Right lung (tissue), 10 donors: ENCODE data around the gene DCUN1D3. TPM values are rescaled to one million over a fixed set of nuclear protein-coding genes. Genes with fewer than 3 reads are reported as not detected.
"Not testable (repeated sequence)": the region's sequence is repeated elsewhere in the genome, so short reads cannot be mapped to it uniquely, and the experiment has no call there.

Experiments used
- DNase-seq, 2 donors: peaks; one replicate each; pipeline ENCODE4 v3.0.0-alpha.2; 2013
- long read RNA-seq, 8 donors: transcript quantifications; one replicate each; lab custom pipeline, GENCODE V29; 2026
- polyA plus RNA-seq, 5 donors: library from polyadenylated mRNA; unstranded; fragments of 120-200 nt; gene quantifications; one replicate each; pipeline versions ENCODE4 v1.2.1 to v1.2.3, GENCODE V29; 2013; ENCODE audit warnings: inconsistent platforms in 1 of 5, low replicate concordance in 1 of 5; ENCODE audit not compliant: insufficient read length in 5 of 5, insufficient read depth in 1 of 5

Gene DCUN1D3, protein sequence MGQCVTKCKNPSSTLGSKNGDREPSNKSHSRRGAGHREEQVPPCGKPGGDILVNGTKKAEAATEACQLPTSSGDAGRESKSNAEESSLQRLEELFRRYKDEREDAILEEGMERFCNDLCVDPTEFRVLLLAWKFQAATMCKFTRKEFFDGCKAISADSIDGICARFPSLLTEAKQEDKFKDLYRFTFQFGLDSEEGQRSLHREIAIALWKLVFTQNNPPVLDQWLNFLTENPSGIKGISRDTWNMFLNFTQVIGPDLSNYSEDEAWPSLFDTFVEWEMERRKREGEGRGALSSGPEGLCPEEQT
- polyA plus RNA-seq = 10 to 100 TPM in 1 of 5 donors, 1 to 10 TPM in 4; 7.2 to 10.2 (median 7.9) TPM
- long read RNA-seq, donor 1, full-length matches to known transcripts = 2 of 2 reads
- long read RNA-seq, donor 1, partial matches to known transcripts = 0 of 2 reads
- long read RNA-seq, donor 1, other reads (novel, unspliced or antisense) = 0 of 2 reads
- long read RNA-seq, donor 2, full-length matches to known transcripts = 2 of 2 reads
- long read RNA-seq, donor 2, partial matches to known transcripts = 0 of 2 reads
- long read RNA-seq, donor 2, other reads (novel, unspliced or antisense) = 0 of 2 reads
- long read RNA-seq, donor 3 = 0 reads
- long read RNA-seq, donor 4, full-length matches to known transcripts = 1 of 1 reads
- long read RNA-seq, donor 4, partial matches to known transcripts = 0 of 1 reads
- long read RNA-seq, donor 4, other reads (novel, unspliced or antisense) = 0 of 1 reads
- long read RNA-seq, donor 5, full-length matches to known transcripts = 1 of 6 reads
- long read RNA-seq, donor 5, partial matches to known transcripts = 5 of 6 reads
- long read RNA-seq, donor 5, other reads (novel, unspliced or antisense) = 0 of 6 reads
- long read RNA-seq, donor 6, full-length matches to known transcripts = 2 of 2 reads
- long read RNA-seq, donor 6, partial matches to known transcripts = 0 of 2 reads
- long read RNA-seq, donor 6, other reads (novel, unspliced or antisense) = 0 of 2 reads
- long read RNA-seq, donor 7, full-length matches to known transcripts = 1 of 1 reads
- long read RNA-seq, donor 7, partial matches to known transcripts = 0 of 1 reads
- long read RNA-seq, donor 7, other reads (novel, unspliced or antisense) = 0 of 1 reads
- long read RNA-seq, donor 8, partial matches to known transcripts = 0 of 5 reads
- long read RNA-seq, donor 8, other reads (novel, unspliced or antisense) = 5 of 5 reads

DNA sequence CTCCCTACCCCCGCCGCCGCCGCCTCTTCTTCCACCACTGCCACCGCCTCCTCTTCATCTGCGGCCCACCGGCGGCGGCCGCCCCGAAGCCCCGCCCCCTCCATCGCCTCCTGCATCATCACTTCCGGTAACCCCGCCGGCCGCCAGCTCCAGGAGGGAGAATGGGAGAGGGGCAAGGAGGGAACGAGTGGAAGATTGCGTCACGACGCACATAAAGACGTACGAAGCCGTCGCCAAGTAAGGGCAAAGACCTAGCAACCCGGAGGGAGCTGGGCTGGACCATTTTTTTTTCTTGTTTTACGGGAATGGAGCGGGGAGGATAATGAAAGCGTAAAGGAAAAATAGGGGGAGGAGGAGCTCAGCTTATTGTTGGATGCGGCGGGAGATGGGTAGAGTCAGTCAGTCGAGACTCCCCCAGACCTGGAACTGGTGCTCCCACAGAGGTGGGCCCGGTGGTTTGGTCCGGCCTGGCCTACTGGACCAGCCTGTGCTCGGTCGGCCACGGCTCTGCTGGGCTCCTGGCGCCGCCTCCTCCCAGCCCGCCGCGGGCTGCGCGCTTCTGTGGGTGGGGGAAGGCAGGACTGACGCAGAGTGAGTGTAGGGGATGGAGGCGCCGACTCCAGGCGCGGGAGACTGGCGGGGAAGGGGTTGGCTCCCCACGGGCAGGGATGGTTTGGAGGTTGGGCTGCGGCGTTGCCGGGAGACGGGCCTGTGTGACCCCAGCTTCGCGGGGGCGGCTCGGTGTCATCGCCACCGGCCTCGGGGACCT is at the start of gene DCUN1D3, which contains the start of gene LYRM1:
Gene DCUN1D3 (minus strand): TSS at position 60 of the 769 bp plus-strand sequence. CDS start 37,820 bp downstream, outside the sequence.
Gene LYRM1 (plus strand): TSS at position 473 of the 769 bp plus-strand sequence. CDS start 14,785 bp downstream, outside the sequence.
- DNase-seq = peak; percentile 99

DNA sequence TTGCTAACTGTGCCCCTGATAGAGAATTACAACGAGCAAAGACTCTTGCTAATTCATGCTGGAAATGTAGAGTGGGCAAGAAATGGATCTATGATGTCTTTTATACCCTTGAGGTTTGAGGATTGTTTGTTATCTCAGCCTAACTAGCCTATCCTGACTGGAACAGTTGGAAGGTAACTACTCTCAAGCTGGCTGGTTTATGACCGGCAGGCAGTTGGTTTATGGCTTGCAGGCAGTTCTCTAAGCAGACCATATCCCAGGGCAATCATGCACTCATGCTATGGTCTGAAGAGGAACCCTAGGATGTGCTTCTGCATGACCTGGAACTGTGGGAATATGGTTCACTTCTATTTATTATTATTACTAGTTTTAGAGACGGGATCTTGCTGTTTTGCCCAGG is 49.5 kb upstream of the DCUN1D3 start:
- no peak for DNase-seq

GRCh38 chr16:20948444-20948843 is 48.3 kb upstream of the DCUN1D3 start:
- no peak for DNase-seq

DNA sequence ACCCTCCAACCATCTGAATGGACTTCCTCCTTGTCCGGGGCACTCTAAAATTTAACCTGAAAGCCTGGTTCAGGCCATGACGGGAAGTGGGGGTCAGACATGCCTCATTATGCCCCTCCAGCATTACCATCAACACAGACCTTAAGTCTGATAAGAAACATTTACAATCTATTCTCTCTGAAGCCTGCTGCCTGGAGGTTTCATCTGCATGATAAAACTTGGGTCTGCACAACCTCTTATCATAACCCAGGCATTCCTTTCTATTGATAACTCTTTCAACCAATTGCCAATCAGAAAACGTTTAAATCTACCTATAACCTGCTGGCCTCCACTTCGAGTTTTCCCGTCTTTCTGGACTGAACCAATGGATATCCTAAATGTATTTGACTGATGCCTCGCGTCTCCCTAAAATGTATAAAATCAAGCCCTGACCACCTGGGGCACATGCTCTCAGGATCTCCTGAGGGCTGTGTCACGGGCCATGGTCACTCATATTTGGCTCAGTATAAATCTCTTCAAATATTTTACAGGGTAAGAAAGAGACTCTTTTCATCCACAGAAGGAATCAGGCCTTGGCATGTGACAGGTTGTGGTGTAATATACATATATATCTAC is 46.0 kb upstream of the DCUN1D3 start:
- no peak for DNase-seq

DNA sequence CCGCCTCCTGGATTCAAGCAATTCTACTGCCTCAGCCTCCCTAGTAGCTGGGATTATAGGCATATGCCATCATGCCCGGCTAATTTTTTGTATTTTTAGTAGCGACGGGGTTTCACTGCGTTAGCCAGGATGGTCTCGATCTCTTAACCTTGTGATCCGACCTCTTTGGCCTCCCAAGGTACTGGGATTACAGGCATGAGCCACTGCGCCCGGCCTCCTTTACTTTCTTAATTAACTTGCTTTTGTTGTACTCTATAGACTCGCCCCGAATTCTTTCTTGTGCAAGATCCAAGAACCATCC is 45.4 kb upstream of the DCUN1D3 start:
- not testable (repeated sequence) for DNase-seq

- no peak for DNase-seq
Measured at GRCh38 chr16:20944861-20945574, 44.9 kb upstream of the DCUN1D3 start.

DNA sequence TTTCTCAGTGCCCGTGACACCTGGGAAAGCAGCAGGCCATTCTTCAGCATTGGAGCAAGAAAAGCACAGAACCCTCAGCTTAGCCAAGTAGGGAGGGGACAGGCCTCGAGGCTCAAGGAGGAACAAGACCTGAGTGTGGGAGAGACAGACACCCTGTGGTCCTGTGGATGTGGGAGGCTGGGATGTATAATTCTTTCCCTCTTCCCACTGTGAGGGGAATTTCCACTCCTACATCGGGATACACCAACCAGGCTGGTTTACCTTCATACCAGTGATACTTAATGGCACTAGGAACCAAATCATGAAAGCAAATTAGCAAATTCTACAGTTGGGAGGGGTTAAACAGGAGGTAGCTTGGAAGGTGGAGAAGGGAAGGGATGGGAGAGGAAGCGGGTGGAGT is 42.1 kb upstream of the DCUN1D3 start:
- DNase-seq = no peak

DNA sequence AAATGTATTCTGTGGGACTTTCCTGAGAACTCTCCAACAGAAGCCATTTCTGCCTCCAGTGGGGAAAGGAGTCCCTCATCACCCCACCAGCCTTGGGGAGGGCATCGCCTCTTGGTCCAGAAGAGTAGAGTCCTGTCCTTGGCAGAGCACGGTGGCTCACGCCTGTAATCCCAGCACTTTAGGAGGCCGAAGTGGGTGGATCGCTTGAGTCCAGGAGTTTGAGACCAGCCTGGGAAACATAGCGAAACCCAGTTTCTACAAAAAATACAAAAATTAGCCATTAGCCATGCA is 41.4 kb upstream of the DCUN1D3 start:
- DNase-seq = no peak

DNA sequence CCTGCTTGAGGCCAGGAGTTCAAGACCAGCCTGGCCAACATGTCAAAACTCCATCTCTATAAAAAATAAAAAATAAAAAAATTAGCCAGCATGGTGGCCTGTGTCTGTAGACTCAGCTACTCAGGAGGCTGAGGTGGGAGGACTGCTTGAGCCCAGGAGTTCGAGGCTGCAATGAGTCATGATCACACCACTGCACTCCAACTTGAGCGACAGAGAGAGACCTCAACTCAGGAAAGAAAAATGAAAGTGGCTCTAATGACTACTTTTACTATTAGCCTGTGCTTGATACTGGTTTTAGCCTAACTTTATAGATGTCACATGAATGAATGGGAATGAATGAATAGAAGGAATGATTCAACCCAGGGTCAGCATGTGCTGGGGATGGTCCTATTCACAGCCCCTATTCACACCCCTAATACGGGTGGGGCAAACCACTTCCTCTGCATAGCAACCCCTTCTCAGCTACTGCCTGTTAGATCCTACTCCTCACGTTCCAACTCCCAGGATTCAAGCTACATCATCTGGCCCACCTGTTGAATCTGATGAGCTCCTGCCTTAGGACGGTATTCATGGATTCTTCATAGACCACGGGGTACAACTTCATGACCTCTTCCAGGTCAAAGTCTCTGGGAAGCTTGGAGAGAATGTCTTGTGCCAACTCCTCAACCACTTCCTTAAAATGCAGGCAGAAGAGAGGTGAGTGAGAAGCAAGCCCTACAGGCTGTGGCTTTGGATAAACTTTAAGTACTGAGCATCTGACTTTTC is 40.9 kb upstream of the DCUN1D3 start:
- no peak for DNase-seq

- no peak for DNase-seq
Measured at GRCh38 chr16:20939611-20940010, 39.5 kb upstream of the DCUN1D3 start.

DNA sequence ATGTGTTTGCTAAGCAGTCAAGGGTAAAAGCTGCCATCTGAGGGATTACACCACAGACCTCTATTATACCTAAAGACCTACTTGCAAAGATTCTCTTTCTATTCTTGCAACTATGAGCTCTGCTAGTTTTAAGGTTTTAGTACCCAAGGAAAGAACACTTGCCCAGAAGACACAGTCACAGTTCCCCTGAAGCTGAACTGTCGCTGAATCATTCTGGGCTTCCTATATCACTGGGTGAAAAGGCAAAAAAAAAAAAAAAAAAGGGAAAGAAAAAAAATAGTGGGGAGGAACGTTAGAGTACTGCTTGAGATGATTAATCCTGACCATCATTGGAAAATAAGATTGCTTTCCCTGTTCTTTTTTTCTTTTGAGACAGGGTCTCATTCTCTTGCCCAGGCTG is 38.3 kb upstream of the DCUN1D3 start:
- DNase-seq = no peak

DNA sequence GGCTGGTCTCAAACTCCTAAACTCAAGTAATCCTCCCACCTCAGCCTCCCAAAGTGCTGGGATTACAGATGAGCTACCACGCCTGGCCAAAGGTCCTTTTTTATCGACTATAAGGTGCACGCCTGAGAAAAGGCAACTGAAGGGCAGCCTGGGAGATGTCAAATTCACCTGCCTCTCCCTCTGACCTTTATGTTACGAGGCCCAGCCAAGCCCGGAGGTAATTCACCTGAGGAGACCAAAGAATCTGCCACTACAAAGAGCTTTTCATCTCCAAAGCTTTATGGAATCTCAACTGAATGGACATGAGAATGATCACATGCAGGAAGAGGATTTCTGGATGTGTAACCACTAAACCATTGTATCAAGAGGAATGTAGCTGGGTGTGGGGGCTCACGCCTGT is 37.6 kb upstream of the DCUN1D3 start:
- no peak for DNase-seq

DNA sequence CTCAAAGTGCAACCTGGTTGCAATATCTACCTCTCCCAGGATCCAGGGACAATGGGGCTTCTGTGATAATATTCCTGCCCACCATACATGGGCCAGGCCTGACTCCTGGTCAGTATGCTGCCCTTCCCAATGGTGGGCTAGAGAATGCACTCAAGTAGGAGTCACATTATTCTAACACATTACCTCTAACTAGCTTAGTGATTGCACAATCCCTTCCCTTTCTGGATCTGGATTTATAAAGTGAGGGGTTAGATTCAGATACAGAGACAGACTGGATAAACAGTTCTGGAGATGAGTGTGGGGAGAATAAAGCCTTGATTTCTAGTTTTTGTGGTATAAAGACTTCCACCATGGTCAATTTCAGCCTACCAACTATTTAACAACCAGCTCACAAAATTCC is 33.4 kb upstream of the DCUN1D3 start:
- DNase-seq = no peak

DNA sequence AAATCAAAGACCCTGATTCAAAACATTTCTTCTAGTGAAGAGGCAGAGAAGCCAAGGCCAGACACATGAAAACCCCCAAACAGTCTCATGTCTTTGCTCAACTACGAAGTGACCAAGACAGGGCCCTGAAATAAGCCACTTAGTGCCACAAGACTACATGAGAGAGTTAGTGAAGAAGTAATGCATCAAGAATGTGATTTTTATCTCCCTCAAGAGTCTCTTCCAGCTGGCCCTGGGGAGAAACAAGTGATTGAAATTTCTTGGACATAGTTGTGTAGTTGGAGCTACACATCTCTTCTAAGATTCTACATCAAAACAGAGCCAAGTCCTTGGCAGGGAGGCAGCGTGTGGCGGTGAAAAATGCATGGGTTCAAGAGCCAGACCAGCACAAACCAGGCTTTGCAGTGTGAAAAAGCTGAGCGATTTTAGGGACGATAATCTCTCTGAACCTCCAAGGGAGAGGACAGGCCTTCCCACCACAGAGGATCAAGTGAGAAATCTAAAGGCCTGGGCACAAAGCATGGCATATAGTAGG is 31.0 kb upstream of the DCUN1D3 start:
- no peak for DNase-seq

GRCh38 chr16:20930365-20930690 is 30.2 kb upstream of the DCUN1D3 start:
- DNase-seq = no peak

GRCh38 chr16:20929676-20930364 is 29.7 kb upstream of the DCUN1D3 start:
- DNase-seq = not testable (repeated sequence)

GRCh38 chr16:20928774-20929411 is 28.7 kb upstream of the DCUN1D3 start:
- no peak for DNase-seq

- DNase-seq = no peak
Measured at GRCh38 chr16:20925751-20926150, 25.6 kb upstream of the DCUN1D3 start.
